HAP-1 (cell line): ENCODE results near the gene MC1R.
A peak's percentile ranks its signal among the peaks of the same experiment; 100 is the strongest.
"Not testable (repeated sequence)": the region's sequence is repeated elsewhere in the genome, so short reads cannot be mapped to it uniquely, and the experiment has no call there.

Source experiments
- DNase-seq, 2 experiments: peaks; one replicate each; pipeline ENCODE4 v3.0.0-alpha.2; 2016 to 2020; ENCODE audit warnings: low spot score in 2 of 2
- H3K27me3 ChIP-seq: fragments of 250-450 bp; sonication (Bioruptor Pico); 2 replicates; pipeline ENCODE4 v1.5.1; 2020; ENCODE audit warnings: low read depth, mild to moderate bottlenecking, moderate library complexity
- H3K36me3 ChIP-seq: fragments of 250-450 bp; sonication (Bioruptor Pico); replicated peaks from 2 replicates; pipeline ENCODE4 v1.5.1; 2020; ENCODE audit warnings: mild to moderate bottlenecking
- H3K4me1 ChIP-seq: fragments of 250-450 bp; sonication (Bioruptor Pico); 2 replicates; pipeline ENCODE4 v1.5.1; 2020; ENCODE audit warnings: mild to moderate bottlenecking
- H3K4me3 ChIP-seq: fragments of 250-450 bp; sonication (Bioruptor Pico); 2 replicates; pipeline ENCODE4 v1.5.1; 2020; ENCODE audit warnings: mild to moderate bottlenecking, moderate library complexity
- H3K9me3 ChIP-seq: fragments of 250-450 bp; sonication (Bioruptor Pico); 2 replicates; pipeline ENCODE4 v1.5.1; 2020; ENCODE audit warnings: mild to moderate bottlenecking, moderate library complexity
- in situ Hi-C: fragments of 300-500 bp; cut with MboI; formaldehyde crosslinking; loops from 3 replicates; pipeline ENCODE4 v1.14.3; 2020; ENCODE audit warnings: low sequenced_read_pairs, inconsistent platforms, mixed read lengths

The MC1R gene

GRCh38 chr16:89918453-89919347 lies at the start of gene MC1R:
TSS of gene MC1R (plus strand) at chr16:89918862. CDS start at chr16:89919259, 397 bp downstream.
- peak; percentile 78 to 85 for DNase-seq
- Histone ChIP-seq H3K27me3 (no peaks in the 10 kb centered on the region), H3K4me1 (peaks cover 24% of the 10 kb centered on the region), H3K36me3 (no peaks in the 10 kb centered on the region), H3K9me3 (no peaks in the 10 kb centered on the region), H3K4me3 (peak within 1 kb of the TSS; percentile 13)
- in situ Hi-C loops = no loop called here

- H3K4me1 ChIP-seq = peaks cover 11% of the 10 kb centered on the region
- no peak overlapping the region for H3K4me3 ChIP-seq
- H3K9me3 ChIP-seq = peaks cover 5% of the 10 kb centered on the region; the same call in 1 of the 2 replicates
- DNase-seq = no peak
- peaks cover 7% of the 10 kb centered on the region for H3K36me3 ChIP-seq
- H3K27me3 ChIP-seq = no peaks in the 10 kb centered on the region
- in situ Hi-C loops = no loop called here
These were observed 48.8 kb upstream of the MC1R start for GRCh38 chr16:89869911-89870310.

- in situ Hi-C loops = no loop called here
- H3K4me3 ChIP-seq = no peak overlapping the region
- peaks cover 10% of the 10 kb centered on the region for H3K36me3 ChIP-seq
- no peaks in the 10 kb centered on the region for H3K27me3 ChIP-seq
- peaks cover 5% of the 10 kb centered on the region; the same call in 1 of the 2 replicates for H3K9me3 ChIP-seq
- no peak for DNase-seq
- H3K4me1 ChIP-seq = peaks cover 11% of the 10 kb centered on the region
These were observed 48.2 kb upstream of the MC1R start for GRCh38 chr16:89870440-89870839.

GRCh38 chr16:89871895-89872294 lies 46.8 kb upstream of the MC1R start:
- Histone ChIP-seq H3K27me3 (no peaks in the 10 kb centered on the region), H3K4me3 (no peak overlapping the region), H3K36me3 (peaks cover 19% of the 10 kb centered on the region), H3K9me3 (peaks cover 5% of the 10 kb centered on the region; the same call in 1 of the 2 replicates), H3K4me1 (peaks cover 11% of the 10 kb centered on the region)
- in situ Hi-C loops = no loop called here
- DNase-seq = no peak

- no peaks in the 10 kb centered on the region for H3K9me3 ChIP-seq
- H3K4me3 ChIP-seq = peak within 1 kb of the TSS; percentile 95
- H3K4me1 ChIP-seq = peaks cover 11% of the 10 kb centered on the region
- no peaks in the 10 kb centered on the region for H3K27me3 ChIP-seq
- in situ Hi-C loops = no loop called here
- peaks cover 28% of the 10 kb centered on the region for H3K36me3 ChIP-seq
- peak; percentile 84 to 89 for DNase-seq
These were observed 45.3 kb upstream of the MC1R start, which contains the start of gene TCF25 for GRCh38 chr16:89873109-89873971. TSS of gene TCF25 (plus strand) at chr16:89873592. CDS start at chr16:89873668, 76 bp downstream.

GRCh38 chr16:89873972-89874689 lies 44.5 kb upstream of the MC1R start:
- peaks cover 33% of the 10 kb centered on the region for H3K36me3 ChIP-seq
- DNase-seq = peak; percentile 90 to 97
- H3K27me3 ChIP-seq = no peaks in the 10 kb centered on the region
- peak overlapping the region; percentile 95 for H3K4me3 ChIP-seq
- in situ Hi-C loops = no loop called here
- no peaks in the 10 kb centered on the region for H3K9me3 ChIP-seq
- peaks cover 11% of the 10 kb centered on the region for H3K4me1 ChIP-seq

GRCh38 chr16:89879123-89879522 lies 39.5 kb upstream of the MC1R start:
- H3K9me3 ChIP-seq, in situ Hi-C loops, H3K27me3 ChIP-seq, DNase-seq, H3K4me1 ChIP-seq, H3K4me3 ChIP-seq: not testable (repeated sequence)
- peaks cover 69% of the 10 kb centered on the region for H3K36me3 ChIP-seq

- H3K4me3 ChIP-seq = no peak overlapping the region
- in situ Hi-C loops = no loop called here
- no peak for DNase-seq
- H3K4me1 ChIP-seq = no peaks in the 10 kb centered on the region
- H3K36me3 ChIP-seq = peaks cover 67% of the 10 kb centered on the region
- H3K9me3 ChIP-seq = no peaks in the 10 kb centered on the region
- no peaks in the 10 kb centered on the region for H3K27me3 ChIP-seq
These were observed 37.9 kb upstream of the MC1R start for GRCh38 chr16:89880477-89881367.

GRCh38 chr16:89881368-89881730 lies 37.3 kb upstream of the MC1R start:
- Histone ChIP-seq H3K9me3 (no peaks in the 10 kb centered on the region), H3K4me3 (no peak overlapping the region), H3K27me3 (no peaks in the 10 kb centered on the region), H3K36me3 (peaks cover 67% of the 10 kb centered on the region), H3K4me1 (no peaks in the 10 kb centered on the region)
- in situ Hi-C loops = no loop called here
- no peak for DNase-seq

GRCh38 chr16:89883346-89884040 lies 35.2 kb upstream of the MC1R start:
- Histone ChIP-seq H3K4me1 (no peaks in the 10 kb centered on the region), H3K36me3 (peaks cover 72% of the 10 kb centered on the region), H3K9me3 (no peaks in the 10 kb centered on the region), H3K27me3 (no peaks in the 10 kb centered on the region), H3K4me3 (no peak overlapping the region)
- in situ Hi-C loops = no loop called here
- DNase-seq = no peak

- Histone ChIP-seq H3K9me3 (no peaks in the 10 kb centered on the region), H3K4me1 (no peaks in the 10 kb centered on the region), H3K4me3 (no peak overlapping the region), H3K36me3 (peaks cover 71% of the 10 kb centered on the region), H3K27me3 (no peaks in the 10 kb centered on the region)
- DNase-seq = no peak
- in situ Hi-C loops = no loop called here
These were observed 34.6 kb upstream of the MC1R start for GRCh38 chr16:89884041-89884421.

GRCh38 chr16:89887243-89887642 lies 31.4 kb upstream of the MC1R start:
- Histone ChIP-seq H3K9me3 (no peaks in the 10 kb centered on the region), H3K4me3 (no peak overlapping the region), H3K27me3 (no peaks in the 10 kb centered on the region), H3K36me3 (peaks cover 82% of the 10 kb centered on the region), H3K4me1 (no peaks in the 10 kb centered on the region)
- in situ Hi-C loops = no loop called here
- DNase-seq = no peak
